IMR-90 (cell line): ENCODE measurements around the gene GPR137. TPM values are rescaled to one million over a fixed set of nuclear protein-coding genes. Genes with fewer than 3 reads are reported as not detected.

Source experiments
- ATAC-seq: fragments of 200-7000 bp; cut with Tn5 transposase; 2 replicates; pipeline ENCODE4 v1.9.1; 2020; ENCODE audit warnings: low read depth, mild to moderate bottlenecking, moderate library complexity
- BruUV-seq: library from RNA; stranded (reverse); fragments of 400-500 nt; replicated peaks from 2 replicates; lab custom pipeline; 2021; lab: Mats Ljungman, UMichigan
- CTCF ChIA-PET: fragments of 300-600 bp; formaldehyde crosslinking; extraction: SDS; loops from one replicate; lab custom pipeline; 2021; ENCODE audit warnings: antibody characterized with exemption; lab: Yijun Ruan, JAX
- POLR2A ChIA-PET: fragments of 300-600 bp; sonication (Branson Sonifier 250); formaldehyde crosslinking; loops from one replicate; lab custom pipeline; 2022; ENCODE audit warnings: antibody characterized with exemption; ENCODE audit not compliant: unreplicated experiment; lab: Charles Lee
- DNase-seq: peaks from one replicate; pipeline ENCODE4 v3.0.0; 2013
- H2AFZ ChIP-seq: replicated peaks from 2 replicates; pipeline ENCODE3; 2013; ENCODE audit warnings: low read length, mild to moderate bottlenecking; ENCODE audit not compliant: poor library complexity
- H2AK5ac ChIP-seq: 2 replicates; pipeline ENCODE4 v1.6.1; 2013; ENCODE audit warnings: low read depth, low read length, inconsistent platforms
- H2AK9ac ChIP-seq: replicated peaks from 2 replicates; pipeline ENCODE3; 2013; ENCODE audit warnings: mild to moderate bottlenecking, low read depth, low read length, moderate library complexity; ENCODE audit not compliant: poor library complexity
- H2BK120ac ChIP-seq: 2 replicates; pipeline ENCODE4 v1.6.1; 2013; ENCODE audit warnings: low read depth, low read length, inconsistent platforms
- H2BK15ac ChIP-seq: 3 replicates; pipeline ENCODE4 v1.6.1; 2013; ENCODE audit warnings: low read depth, low read length, inconsistent platforms
- H2BK20ac ChIP-seq: 2 replicates; pipeline ENCODE4 v1.6.1; 2013; ENCODE audit warnings: low read depth, mild to moderate bottlenecking, inconsistent platforms, low read length, moderate library complexity
- H2BK5ac ChIP-seq: 2 replicates; pipeline ENCODE4 v1.6.1; 2013; ENCODE audit warnings: mild to moderate bottlenecking, low read depth, low read length, inconsistent platforms; ENCODE audit not compliant: poor library complexity, severe bottlenecking
- H3K14ac ChIP-seq: replicated peaks from 2 replicates; pipeline ENCODE4 v1.6.1; 2013; ENCODE audit warnings: low read depth, low read length, inconsistent platforms
- H3K18ac ChIP-seq: 2 replicates; pipeline ENCODE4 v1.6.1; 2013; ENCODE audit warnings: low read depth, low read length, control low read depth
- H3K23ac ChIP-seq: 2 replicates; pipeline ENCODE4 v1.6.1; 2013; ENCODE audit warnings: low read depth, low read length, inconsistent platforms
- H3K27ac ChIP-seq: 2 replicates; pipeline ENCODE4 v1.5.1; 2013; ENCODE audit warnings: mild to moderate bottlenecking, control low read depth, low read length; ENCODE audit not compliant: insufficient read depth
- H3K27me3 ChIP-seq: 2 replicates; pipeline ENCODE4 v1.6.1; 2013; ENCODE audit warnings: low read length; ENCODE audit not compliant: control insufficient read depth, insufficient read depth
- H3K36me3 ChIP-seq: 2 replicates; pipeline ENCODE4 v1.6.1; 2013; ENCODE audit warnings: low read length, mixed read lengths; ENCODE audit not compliant: control insufficient read depth, insufficient read depth
- H3K4ac ChIP-seq: 2 replicates; pipeline ENCODE4 v1.6.1; 2013; ENCODE audit warnings: low read depth, low read length, inconsistent platforms
- H3K4me1 ChIP-seq: 2 replicates; pipeline ENCODE4 v1.6.1; 2013; ENCODE audit warnings: low read length, mixed read lengths; ENCODE audit not compliant: control insufficient read depth, insufficient read depth
- H3K4me2 ChIP-seq: 2 replicates; pipeline ENCODE4 v1.6.1; 2013; ENCODE audit warnings: low read depth, mild to moderate bottlenecking, control low read depth, low read length, moderate library complexity
- H3K4me3 ChIP-seq: 2 replicates; pipeline ENCODE4 v1.5.1; 2013; ENCODE audit warnings: low read depth, mild to moderate bottlenecking, control low read depth, low read length, moderate library complexity; ENCODE audit not compliant: insufficient read depth
- H3K56ac ChIP-seq: 2 replicates; pipeline ENCODE4 v1.6.1; 2013; ENCODE audit warnings: low read length, inconsistent platforms; ENCODE audit not compliant: insufficient read depth; ENCODE audit errors: extremely low read depth
- H3K79me1 ChIP-seq, 2 experiments: 2 replicates each; pipeline ENCODE4 v1.6.1; 2013; ENCODE audit warnings: low read length in 2 of 2, inconsistent platforms in 1 of 2, low read depth in 1 of 2
- H3K9ac ChIP-seq: 2 replicates; pipeline ENCODE4 v1.6.1; 2013; ENCODE audit warnings: low read depth, low read length, control low read depth
- H3K9me1 ChIP-seq: 2 replicates; pipeline ENCODE4 v1.6.1; 2013; ENCODE audit warnings: low read length, inconsistent platforms; ENCODE audit not compliant: insufficient read depth
- H3K9me3 ChIP-seq: 2 replicates; pipeline ENCODE4 v1.6.1; 2013; ENCODE audit warnings: low read length; ENCODE audit not compliant: control insufficient read depth, insufficient read depth
- H4K20me1 ChIP-seq: 2 replicates; pipeline ENCODE4 v1.6.1; 2013; ENCODE audit warnings: low read length, inconsistent platforms; ENCODE audit not compliant: insufficient read depth
- H4K5ac ChIP-seq: 2 replicates; pipeline ENCODE4 v1.6.1; 2013; ENCODE audit warnings: mild to moderate bottlenecking, low read depth, low read length, control low read depth
- H4K8ac ChIP-seq, 2 experiments: 2 replicates each; pipeline ENCODE4 v1.6.1; 2013; ENCODE audit warnings: low read depth in 2 of 2, low read length in 2 of 2, control low read depth in 1 of 2, inconsistent platforms in 1 of 2
- H4K91ac ChIP-seq: 2 replicates; pipeline ENCODE4 v1.6.1; 2013; ENCODE audit warnings: low read depth, low read length, inconsistent platforms; ENCODE audit not compliant: insufficient read depth
- MXI1 ChIP-seq: IDR thresholded peaks from 2 replicates; pipeline ENCODE4 v1.6.1; 2012; ENCODE audit warnings: low read depth, mild to moderate bottlenecking, low read length, moderate library complexity, borderline replicate concordance
- POLR2A ChIP-seq: IDR thresholded peaks from 2 replicates; pipeline ENCODE4 v1.6.1; 2012; ENCODE audit warnings: mild to moderate bottlenecking, low read depth, low read length
- RAD21 ChIP-seq: IDR thresholded peaks from 2 replicates; pipeline ENCODE4 v1.6.1; 2012; ENCODE audit warnings: low read length, improper control_type of control experiment
- WGBS, 2 experiments: methylation state at CpG; one replicate each; pipeline versions ENCODE4 v1.1.5 to v1.1.7; 2013; ENCODE audit warnings: missing lambda C conversion rate in 2 of 2; ENCODE audit not compliant: insufficient read length in 1 of 2; ENCODE audit errors: extremely low coverage in 2 of 2; 5-methylcytosine and 5-hydroxymethylcytosine counted together
- dilution Hi-C: fragments of 300-500 bp; cut with HindIII; formaldehyde crosslinking; loops from one replicate; pipeline ENCODE4 v1.14.3; 2018; ENCODE audit warnings: low sequenced_read_pairs; ENCODE audit not compliant: unreplicated experiment
- in situ Hi-C: fragments of 300-500 bp; cut with MboI; formaldehyde crosslinking; loops from 3 replicates; pipeline ENCODE4 v1.14.3; 2019; ENCODE audit warnings: low sequenced_read_pairs, inconsistent platforms, mixed read lengths
- intact Hi-C: fragments of 100-400 bp; cut with micrococcal nuclease; formaldehyde crosslinking; loops from 2 replicates; pipeline ENCODE4 v1.10.0; 2022
- polyA plus RNA-seq, 3 experiments: library from polyadenylated mRNA; depleted of rRNA; stranded (reverse); fragments of >200 nt; gene quantifications; 2 replicates each; pipeline ENCODE4 v1.2.3, GENCODE V29; 2012; ENCODE audit warnings: low replicate concordance in 1 of 3
- total RNA-seq: library from RNA; depleted of rRNA; stranded (reverse); fragments of >200 nt; gene quantifications from 2 replicates; pipeline ENCODE4 v1.2.3, GENCODE V29; 2012

GPR137 gene
- total and polyA plus RNA-seq, 2 of the 4 experiments (the other 2 are of a cell fraction) = 3.6 to 26.0 TPM

DNA sequence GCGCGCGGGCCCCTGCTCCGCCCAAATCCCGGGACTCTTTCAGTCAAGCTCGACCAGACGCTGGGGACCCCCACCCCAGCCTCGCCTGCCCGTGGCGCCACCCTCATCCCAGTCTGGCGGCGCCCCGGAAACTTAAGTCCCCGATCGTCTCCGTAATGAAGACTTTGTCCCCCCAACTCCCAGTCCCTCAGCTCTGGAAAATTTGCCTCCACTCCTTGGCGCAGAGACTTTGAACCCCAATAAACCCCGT, 34.0 kb upstream of the GPR137 start:
- peak overlapping the region; percentile 61; the same call in 1 of the 2 replicates for H4K5ac ChIP-seq
- 0% methylated on average over 2 of the region's 18 CpGs; no CpG with 5 or more reads in 1 of the 2 experiments for WGBS, 2 experiments
- no peak overlapping the region for H2BK20ac ChIP-seq
- DNase-seq (no peak), ATAC-seq (no peak)
- H3K4me1 ChIP-seq = peaks cover 10% of the 10 kb centered on the region
- peak overlapping the region; percentile 88 for H3K27ac ChIP-seq
- H3K4ac ChIP-seq = peak overlapping the region; percentile 96
- in situ Hi-C loops = no loop called here
- peak overlapping the region; percentile 89 for H2AK5ac ChIP-seq
- peak overlapping the region; percentile 94 for H3K23ac ChIP-seq
- H4K20me1 ChIP-seq = peaks cover 8% of the 10 kb centered on the region; the same call in 1 of the 2 replicates
- POLR2A ChIA-PET = no interaction called here
- dilution Hi-C loops = no loop called here
- peak overlapping the region; percentile 77 for H2BK5ac ChIP-seq
- H2AK9ac ChIP-seq = peak overlapping the region; percentile 100
- H3K9me1 ChIP-seq = no peaks in the 10 kb centered on the region
- TF ChIP-seq POLR2A = no peak
- no peak for TF ChIP-seq RAD21
- no peak for TF ChIP-seq MXI1
- peak overlapping the region; percentile 82; the same call in 1 of the 2 replicates for H3K56ac ChIP-seq
- H3K27me3 ChIP-seq = no peaks in the 10 kb centered on the region
- H3K18ac ChIP-seq = peak overlapping the region; percentile 22; the same call in 1 of the 2 replicates
- H2BK120ac ChIP-seq = no peak overlapping the region
- peak overlapping the region; percentile 97 for H3K9ac ChIP-seq
- H3K4me3 ChIP-seq = peak overlapping the region; percentile 98
- H3K79me1 ChIP-seq = peaks cover 8 to 56% of the 10 kb centered on the region in 2 experiments
- H4K8ac ChIP-seq = peak overlapping the region; percentile 33 to 59; a peak in 2 of 4 replicates
- H3K36me3 ChIP-seq = peaks cover 15% of the 10 kb centered on the region
- H4K91ac ChIP-seq = peak overlapping the region; percentile 91
- intact Hi-C loops = loop anchor here (1.0 kb wide), 2 partner anchors 34 to 50 kb away; partner anchors contain the start of gene GPR137
- H2BK15ac ChIP-seq = no peak overlapping the region
- BruUV-seq = no TSS peak
- H3K9me3 ChIP-seq = no peaks in the 10 kb centered on the region
- CTCF ChIA-PET = interaction anchor here (0.7 to 1.7 kb wide), 5 partner anchors 9 to 70 kb away, joined by 3 to 5 read pairs (median 3); no protein-coding TSS in a partner anchor
- peak overlapping the region; percentile 87 for H2AFZ ChIP-seq
- peak overlapping the region; percentile 97 for H3K14ac ChIP-seq
- H3K4me2 ChIP-seq = peak overlapping the region; percentile 100
